ENCODE data around the gene GTF2A2.

GTF2A2 gene

GRCh38 chr15:59594991-59595390 lies 62.3 kb downstream of the GTF2A2 start:
- Histone ChIP-seq H3K27ac (no peak overlapping the region), H3K4me3 (ENCODE audit: low read depth, low read length) (no peak overlapping the region), H3K27me3 (ENCODE audit: insufficient read depth, low read depth, severe bottlenecking) (no peaks in the 10 kb centered on the region), H3K9me3 (ENCODE audit: severe bottlenecking) (no peaks in the 10 kb centered on the region), H3K36me3 (no peaks in the 10 kb centered on the region)
- no peak for DNase-seq
- TF ChIP-seq CTCF (IDR thresholded peaks at IDR 0.05; ENCODE audit: low read depth, low read length) = no peak

DNA sequence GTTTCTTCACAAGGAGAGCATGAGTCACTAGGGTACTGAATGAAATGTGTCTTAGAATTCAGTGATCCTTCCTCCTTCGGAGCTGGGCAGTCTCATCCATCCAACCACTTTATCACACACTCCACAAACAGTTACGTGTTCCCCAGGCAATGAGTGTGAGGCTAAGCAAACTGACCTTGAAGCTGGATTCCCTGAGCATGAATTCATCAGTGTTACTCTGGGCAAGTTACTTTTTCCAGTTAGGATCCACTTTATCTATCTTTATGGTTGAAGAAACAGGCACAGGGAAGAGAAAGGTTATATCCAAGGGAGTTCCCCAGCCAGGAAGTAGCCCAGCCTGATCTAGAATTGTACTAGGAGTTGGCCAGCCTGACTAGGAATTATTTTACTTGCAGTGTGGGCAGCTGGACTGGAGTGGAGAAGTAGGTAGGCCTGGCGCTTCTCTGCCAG lies 62.8 kb downstream of the GTF2A2 start:
- H3K36me3 ChIP-seq = no peaks in the 10 kb centered on the region
- H3K4me3 ChIP-seq (ENCODE audit: low read depth, low read length) = no peak overlapping the region
- no peak for TF ChIP-seq CTCF (IDR thresholded peaks at IDR 0.05; ENCODE audit: low read depth, low read length)
- DNase-seq = no peak
- H3K27me3 ChIP-seq (ENCODE audit: insufficient read depth, low read depth, severe bottlenecking) = no peaks in the 10 kb centered on the region
- no peaks in the 10 kb centered on the region for H3K9me3 ChIP-seq (ENCODE audit: severe bottlenecking)
- H3K27ac ChIP-seq = no peak overlapping the region

DNA sequence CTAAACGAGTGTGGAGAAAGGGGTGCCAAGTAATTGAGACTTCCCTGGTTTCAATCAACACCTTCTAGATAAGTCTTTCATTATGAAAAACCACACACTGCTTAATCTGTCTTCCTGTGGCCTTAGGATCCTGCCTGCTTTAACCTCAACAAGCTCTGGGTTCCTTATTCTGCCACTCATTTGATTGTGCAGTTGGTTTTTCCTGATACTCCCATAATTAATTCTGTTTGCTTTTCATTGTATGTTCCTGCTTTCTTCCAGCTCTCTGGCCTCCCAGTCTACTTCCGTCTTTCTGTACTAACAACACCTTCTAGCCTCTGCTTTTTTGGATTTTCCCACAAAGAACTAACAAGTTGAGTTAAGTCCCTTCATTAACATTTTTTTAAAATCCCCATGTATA lies 66.0 kb downstream of the GTF2A2 start:
- no peak for TF ChIP-seq CTCF (IDR thresholded peaks at IDR 0.05; ENCODE audit: low read depth, low read length)
- Histone ChIP-seq H3K4me3 (ENCODE audit: low read depth, low read length) (no peak overlapping the region), H3K27ac (no peak overlapping the region), H3K9me3 (ENCODE audit: severe bottlenecking) (no peaks in the 10 kb centered on the region), H3K27me3 (ENCODE audit: insufficient read depth, low read depth, severe bottlenecking) (no peaks in the 10 kb centered on the region), H3K36me3 (no peaks in the 10 kb centered on the region)
- DNase-seq = no peak

DNA sequence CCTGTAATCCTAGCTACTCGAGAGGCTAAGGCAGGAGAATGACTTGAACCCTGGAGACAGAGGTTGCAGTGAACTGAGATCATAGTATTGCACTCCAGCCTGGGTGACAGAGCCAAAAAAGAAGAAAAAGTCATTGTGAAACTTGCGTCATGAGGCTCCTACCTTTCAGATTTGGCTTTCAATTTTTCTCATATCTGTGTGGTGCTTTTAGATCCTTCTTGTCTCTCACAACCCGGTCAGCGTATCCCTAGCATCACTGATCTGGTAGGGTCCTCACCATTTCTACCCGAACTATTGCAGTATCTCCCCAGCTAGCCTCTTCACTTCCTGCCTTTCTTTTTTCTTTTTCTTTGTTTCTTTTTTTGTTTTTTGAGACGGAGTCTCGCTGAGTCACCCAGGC lies 67.3 kb downstream of the GTF2A2 start:
- TF ChIP-seq CTCF (IDR thresholded peaks at IDR 0.05; ENCODE audit: low read depth, low read length) = no peak
- no peaks in the 10 kb centered on the region for H3K9me3 ChIP-seq (ENCODE audit: severe bottlenecking)
- no peaks in the 10 kb centered on the region for H3K36me3 ChIP-seq
- H3K4me3 ChIP-seq (ENCODE audit: low read depth, low read length) = no peak overlapping the region
- H3K27me3 ChIP-seq (ENCODE audit: insufficient read depth, low read depth, severe bottlenecking) = no peaks in the 10 kb centered on the region
- no peak overlapping the region for H3K27ac ChIP-seq
- DNase-seq = no peak
